Left forelimb (tissue), 1 donor: ENCODE measurements around the gene CRISPLD2.
A peak's percentile ranks its signal among the peaks of the same experiment; 100 is the strongest.

Source experiments
- DNase-seq: peaks from one replicate; pipeline ENCODE4 v3.0.0-alpha.2; 2018; ENCODE audit warnings: low spot score

CRISPLD2 gene

DNA sequence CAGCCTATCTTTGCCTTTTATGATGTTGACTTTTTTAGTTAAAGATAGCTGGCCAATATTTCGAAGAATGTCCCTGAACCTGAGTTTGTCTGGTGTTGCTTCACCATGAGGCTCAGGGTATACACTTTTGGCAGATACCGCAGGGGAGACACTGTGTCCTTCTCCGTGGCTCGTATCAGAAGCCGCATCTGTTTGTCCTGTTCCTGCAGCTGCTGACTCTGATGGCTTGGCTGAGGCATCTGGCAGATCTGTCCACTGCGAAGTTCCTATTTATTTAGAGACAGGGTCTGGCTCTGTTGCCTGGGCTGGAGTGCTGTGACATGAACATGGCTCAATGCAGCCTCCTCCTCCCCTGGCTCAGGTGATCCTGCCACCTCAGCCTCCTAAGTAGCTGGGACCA lies 93.5 kb downstream of the CRISPLD2 start:
- DNase-seq, result no peak

DNA sequence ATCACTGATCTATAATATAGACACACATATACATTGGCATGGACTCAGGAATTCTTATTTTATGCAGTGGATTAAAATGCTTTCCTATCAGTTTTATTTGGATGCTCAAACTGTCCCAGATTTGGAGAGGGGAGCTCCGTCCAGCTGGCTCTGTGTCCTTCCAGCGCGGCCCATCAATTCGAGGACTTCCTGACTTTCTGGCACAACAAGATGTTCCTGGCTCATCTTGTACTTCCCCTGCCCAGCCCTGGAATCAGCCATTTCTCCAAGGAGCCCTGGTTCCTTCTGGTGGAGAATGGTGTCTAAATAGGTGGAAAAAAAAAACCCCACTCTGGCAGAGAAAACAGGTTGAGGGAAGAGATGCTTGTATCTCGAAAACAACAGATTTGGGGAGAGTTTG lies 94.5 kb downstream of the CRISPLD2 start:
- no peak for DNase-seq

DNA sequence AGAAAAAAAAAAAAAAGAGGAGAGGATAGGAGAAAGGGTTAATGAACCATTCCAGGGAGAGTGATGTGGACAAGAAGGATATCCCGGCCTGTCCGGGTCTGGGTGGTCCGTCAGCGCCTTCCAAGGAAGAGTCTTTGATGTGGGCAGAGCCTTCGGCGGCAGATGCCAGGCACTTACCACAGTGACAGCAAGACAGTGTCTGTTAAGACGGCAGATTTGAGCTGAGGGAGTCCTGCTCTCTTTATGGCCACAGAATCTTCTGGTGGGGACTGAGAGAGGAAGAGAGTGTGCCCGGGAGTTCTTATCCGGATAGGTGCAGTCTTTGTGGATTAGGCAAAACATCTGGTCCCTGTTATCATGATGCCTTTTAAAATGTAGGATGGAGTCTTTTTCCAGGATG lies 96.4 kb downstream of the CRISPLD2 start:
- DNase-seq, result no peak

DNA sequence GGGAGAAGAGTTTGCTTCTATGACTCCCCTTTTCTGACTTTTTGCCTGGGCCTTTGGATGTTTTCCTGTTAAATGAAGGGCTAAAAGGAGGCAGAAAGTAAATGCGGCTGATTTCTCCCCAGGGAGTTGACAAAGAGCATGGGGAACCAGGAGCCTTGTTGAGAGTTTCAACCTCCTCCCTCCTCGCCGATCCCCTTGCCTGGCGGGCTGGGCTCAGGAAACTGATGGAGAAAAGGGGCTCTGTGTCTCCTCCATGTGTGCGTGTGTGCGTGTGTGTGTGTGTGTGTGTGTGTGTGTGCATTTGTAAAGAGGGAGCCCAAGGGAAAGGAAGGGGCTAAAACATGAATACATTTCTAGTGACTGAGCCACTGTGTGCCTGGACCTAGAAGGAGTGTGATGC lies 97.1 kb downstream of the CRISPLD2 start:
- DNase-seq, result no peak

DNA sequence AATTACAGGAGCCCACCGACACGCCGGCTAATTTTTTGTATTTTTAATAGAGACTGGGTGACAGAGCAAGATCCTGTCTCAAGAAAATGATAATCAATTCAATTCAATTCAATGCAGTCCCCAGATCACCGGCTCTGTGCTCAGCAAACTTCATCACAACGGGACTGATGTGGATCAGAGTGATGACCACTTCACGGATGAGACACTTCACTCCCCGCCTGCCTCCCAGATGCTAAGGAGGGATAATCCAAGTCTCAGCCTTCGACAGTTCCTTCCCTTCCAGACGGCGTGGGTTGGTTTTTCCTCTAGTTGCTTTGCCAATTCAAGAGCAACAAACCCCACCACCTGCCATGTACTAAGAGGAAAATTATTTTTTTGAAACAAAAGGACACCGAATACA lies 97.7 kb downstream of the CRISPLD2 start:
- DNase-seq, result no peak

DNA sequence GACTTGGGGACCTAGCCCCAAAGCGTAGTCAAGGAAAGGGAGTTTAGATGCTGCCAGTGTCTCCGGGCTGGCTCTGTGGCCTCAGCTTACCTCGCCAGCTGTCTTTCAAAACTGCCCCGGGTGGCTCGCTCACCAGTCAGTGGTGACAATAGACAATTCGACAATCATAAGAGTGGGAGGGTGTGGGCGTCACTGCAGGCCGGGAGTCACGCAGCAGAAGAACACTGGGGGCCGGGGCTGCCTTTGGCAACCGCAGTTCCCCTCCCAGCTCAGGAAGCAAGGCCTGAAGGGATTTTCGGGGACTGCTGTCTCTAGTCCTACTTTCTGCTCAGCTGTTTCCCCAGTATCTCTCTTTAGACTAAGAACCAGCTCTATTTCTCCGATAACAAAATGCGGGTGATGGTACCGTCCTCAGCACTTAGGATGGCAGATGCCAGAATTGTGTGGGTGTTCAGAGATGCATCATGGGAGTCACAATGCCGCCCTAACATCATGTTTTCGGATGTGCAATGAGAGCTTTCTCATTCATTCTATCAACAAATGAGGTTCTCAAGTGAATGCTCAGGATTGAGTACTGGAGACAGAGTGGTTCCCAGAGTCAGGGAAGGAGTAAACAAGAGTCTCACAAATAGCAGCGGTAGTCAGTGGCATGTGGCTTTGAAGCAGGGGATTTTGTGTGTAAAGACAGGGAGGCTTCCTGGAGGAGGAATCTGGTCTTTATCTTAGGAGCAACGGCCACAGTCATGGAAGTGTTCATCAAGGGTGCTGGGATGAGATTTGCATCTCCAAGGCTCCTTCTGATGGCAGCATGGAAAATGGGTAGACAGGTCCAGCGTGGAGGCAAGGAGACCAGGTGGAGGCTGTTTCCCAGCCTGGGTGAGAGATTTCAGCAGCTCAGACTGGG lies 98.5 kb downstream of the CRISPLD2 start:
- no peak for DNase-seq

DNA sequence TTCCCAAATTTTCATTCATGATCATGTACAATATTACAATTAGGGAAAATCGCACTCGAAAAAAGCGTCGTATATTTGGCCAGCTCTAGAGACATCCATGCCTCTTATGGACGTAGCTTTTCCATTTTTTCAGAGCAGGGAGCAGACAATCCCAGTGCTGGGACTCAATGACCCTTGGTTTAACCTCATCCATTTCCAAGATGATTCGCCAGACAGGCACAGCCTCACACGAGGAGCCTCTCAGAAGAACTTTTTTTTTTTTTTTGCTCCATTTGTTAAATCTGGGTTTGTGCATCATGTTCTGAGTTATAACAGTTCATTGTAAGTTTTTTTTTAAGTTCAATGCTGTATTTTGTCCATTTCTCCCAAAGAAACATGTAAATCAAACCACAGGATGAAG lies 99.5 kb downstream of the CRISPLD2 start:
- DNase-seq, result no peak

DNA sequence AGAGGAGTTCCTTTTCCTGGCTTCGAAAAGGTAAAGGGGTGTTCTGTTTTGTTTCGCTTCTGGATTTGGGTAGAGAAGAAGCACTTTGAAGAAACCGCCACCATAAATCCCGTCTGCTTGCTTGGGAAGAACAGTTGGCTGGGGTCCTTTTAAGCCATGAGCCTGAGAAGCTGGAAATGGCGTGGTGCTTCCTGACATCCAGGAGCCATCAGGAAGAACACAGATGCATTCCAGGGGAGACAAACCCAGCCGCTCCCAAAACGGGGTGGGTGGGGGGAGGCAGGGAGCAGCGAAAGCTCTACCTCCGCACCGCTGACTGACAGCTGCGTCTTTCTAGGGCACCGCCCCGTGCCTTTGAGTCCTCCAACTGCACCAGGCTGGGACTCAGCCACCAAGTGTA lies 99.9 kb downstream of the CRISPLD2 start:
- no peak for DNase-seq

DNA sequence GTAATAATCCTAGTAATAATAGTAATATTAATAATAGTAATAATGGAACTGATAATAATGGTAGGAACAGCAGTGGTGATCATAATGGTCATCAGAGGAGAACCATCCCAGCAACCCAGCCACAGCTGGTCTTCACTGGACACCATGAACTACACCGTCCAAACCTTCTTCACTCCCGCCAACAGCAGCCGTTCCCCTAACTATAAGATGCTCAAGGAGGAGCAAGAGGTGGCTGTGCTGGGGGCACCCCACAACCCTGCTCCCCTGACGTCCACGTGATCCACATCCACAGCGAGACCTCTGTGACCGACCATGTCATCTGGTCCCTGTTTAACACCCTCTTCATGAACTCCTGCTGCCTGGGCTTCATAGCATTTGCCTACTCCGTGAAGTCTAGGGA lies 100.5 kb downstream of the CRISPLD2 start:
- no peak for DNase-seq

DNA sequence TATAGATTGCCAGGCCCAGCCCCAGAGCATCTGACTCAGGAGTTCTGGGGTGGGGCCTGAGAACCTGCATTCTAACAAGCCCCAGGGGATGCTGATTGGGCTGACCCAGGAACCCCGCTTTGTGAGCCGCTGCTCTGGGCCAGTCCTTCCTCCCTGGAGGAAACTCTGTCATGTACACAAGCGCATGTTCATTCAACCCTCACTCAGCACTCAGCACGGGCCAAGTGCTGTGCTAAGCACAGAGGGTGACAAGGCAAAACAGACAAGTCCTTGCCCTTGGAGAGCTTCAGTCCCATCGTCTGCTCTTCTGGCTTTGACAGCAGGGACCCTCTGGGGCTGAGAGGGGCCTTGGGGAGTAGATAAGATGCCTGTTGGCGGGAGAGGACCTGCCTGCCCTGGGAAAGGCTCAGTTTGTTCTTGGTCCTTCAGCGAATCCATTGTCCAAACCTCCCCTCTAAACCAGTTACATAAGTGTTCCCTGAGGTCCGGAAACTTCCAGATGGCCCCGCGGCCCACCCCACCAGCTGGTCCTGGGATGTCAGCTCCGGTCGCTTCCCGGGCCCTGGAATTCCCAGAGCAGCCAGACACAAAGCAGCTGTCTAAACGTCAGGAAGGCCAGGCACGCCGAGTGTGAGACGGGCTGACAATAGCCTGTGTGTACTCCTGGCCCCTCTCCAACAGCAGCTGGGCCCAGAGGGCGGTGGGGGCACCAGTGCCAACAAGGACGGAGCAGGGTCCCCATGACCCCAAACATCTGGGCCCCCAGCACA lies 102.8 kb downstream of the CRISPLD2 start:
- DNase-seq, result peak; percentile 89

DNA sequence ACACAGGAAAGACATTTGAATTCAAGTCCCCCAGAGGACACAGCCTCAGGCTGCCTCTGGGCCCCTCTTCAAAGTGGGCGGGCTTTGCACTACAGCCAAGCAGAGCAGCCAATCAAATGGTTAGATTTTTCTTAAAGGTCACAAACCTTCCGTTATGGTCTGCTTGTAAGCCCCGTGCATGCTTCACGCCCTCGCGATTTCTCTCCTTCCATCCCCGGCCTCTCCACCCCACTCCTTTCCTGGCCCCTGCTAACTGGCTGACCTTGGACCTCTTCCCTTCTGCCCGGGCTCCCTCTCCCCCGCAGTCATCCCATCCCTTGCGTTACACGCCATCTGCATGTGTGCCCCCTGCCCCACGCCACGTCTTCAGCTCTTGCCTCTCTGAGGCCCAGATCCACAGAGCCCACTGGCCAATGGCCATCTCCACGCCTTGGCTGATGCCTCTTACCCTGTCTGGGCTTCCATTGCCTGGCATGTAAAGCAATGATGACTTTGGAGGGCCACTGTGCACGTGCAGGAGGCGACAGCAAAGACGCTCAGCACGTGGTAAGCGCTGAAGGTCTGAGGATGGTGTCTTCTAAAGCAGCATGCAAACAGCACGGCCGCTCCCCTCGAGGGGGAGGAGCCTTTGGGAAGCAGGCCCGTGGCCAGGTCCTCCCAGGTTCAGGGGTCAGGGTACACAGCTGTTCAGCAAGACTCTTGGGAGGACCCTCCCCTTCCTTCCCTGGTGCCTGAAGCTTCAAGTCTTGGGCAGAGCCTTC lies 104.7 kb downstream of the CRISPLD2 start:
- peak; percentile 80 for DNase-seq

DNA sequence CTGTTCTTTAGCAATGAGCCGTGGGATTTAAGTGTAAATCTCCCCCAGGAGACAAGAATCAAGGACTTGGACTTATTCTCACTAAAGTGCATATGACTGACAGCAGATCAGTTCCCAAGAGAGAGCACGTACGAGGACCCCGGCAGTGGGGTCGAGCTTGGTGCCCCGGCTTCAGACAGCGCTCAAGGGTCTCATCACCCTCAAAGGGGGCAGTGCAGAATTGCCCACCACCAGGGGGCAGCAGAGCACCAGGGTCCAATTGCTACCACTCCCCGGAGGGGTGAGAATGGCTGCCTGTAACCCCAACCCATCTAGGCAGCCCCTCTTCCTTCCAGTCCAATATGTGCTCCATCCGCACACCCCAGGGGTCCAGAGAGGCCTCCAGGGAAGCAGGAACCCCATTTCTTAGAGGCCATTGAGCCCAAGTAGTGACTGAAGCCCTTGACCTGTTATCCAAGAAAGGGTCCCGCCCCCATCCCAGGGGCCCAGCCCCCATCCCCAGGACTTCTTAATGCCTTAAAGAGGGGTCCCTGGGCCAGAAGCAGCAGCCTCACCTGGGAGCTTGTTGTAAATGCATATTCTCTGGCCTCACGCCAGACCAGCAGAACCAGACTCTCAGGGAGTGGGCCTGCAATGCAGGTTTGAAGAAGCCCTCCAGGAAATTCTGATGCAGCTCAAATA lies 105.4 kb downstream of the CRISPLD2 start:
- DNase-seq, result no peak

DNA sequence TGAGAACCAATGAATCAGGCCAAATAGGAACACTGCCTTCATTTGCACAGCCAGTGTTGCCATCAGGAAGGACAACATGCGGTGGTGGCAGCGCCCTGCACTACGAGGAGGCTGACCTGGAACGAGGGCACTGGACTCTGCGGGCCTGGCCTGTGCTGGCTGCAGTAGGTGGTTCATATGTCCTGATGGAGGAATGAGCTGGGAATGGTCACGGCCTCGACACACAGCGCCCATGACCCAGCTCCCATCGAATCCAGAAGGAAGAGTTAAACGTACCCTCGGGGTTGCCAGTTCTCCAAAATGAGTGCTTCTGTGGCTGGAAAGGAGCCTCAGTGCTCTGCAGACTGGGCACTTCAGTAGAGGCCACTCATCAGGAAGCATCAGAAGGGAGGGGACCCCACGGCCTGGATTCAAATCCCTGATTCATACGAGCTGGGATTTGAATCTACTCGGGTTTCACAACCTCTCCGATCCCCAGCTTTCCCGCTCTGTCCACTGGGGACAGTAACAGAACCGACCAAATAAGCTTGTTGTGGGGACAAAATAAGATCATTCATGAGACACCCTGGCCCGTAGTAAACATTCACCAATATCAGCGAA lies 106.1 kb downstream of the CRISPLD2 start:
- DNase-seq, result no peak

DNA sequence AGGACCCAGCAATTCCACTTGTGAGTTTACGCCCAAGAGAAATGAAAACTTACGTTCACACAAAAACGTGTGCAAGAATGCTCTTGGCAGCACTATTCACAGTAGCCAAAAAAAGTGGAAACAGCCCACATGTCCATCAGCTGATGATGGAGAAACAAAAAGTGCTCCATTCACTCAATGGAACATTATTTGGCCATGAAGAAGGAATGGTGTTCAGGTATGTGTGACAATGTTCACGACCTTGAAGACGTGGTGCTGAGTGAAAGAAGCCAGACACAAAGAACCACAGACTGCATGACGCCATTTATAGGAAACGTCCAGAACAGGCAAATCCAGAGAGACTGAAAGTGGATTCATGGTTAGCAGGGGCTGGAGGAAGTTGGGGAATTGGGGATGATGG lies 106.7 kb downstream of the CRISPLD2 start:
- no peak for DNase-seq

DNA sequence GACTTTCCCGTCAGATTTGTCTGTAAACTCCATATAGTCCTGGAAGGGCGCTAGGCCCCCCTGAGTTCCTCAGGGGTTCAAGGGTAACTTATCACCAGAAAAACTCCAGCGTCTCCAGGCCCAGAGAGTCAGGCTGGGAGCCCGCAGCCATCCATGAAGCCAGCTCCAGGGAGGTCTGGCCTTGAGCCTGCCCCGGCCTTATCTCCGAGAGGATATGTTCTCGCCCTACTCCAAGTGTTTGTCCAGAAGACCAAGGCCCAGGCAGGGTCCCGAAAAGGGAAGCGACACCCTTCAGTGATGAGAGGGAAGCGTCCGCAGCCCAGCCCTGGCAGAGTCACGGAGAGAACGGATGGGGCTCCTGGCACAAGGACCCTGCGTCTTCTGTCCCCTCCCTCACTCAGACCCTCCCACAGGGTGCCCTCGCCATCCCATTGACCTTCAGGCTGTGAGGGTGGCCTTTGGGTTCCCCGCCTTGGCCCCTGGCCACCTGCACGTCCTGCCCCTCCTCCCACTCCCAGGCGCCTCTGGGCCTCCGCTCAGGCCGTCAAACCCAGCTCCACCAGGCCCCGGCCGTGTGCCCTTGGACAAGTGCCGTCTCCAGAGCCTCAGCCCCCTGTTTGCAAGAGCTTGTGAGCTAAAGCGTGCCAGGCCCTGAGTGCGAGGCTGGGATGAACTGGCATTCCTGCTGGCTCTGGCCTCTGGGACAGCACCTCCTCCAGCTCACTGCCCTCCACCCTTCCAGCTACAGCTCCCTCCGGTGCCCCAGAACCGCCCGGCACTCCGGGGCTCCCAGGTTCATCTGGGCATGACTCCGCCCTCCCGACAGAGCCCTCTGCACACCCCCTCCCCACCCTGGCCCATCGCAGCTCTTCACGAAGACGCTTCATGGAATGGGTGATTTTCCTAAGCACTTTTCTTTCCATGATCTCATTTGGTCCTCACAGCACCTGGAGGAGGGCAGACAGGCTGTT lies 108.1 kb downstream of the CRISPLD2 start:
- no peak for DNase-seq

DNA sequence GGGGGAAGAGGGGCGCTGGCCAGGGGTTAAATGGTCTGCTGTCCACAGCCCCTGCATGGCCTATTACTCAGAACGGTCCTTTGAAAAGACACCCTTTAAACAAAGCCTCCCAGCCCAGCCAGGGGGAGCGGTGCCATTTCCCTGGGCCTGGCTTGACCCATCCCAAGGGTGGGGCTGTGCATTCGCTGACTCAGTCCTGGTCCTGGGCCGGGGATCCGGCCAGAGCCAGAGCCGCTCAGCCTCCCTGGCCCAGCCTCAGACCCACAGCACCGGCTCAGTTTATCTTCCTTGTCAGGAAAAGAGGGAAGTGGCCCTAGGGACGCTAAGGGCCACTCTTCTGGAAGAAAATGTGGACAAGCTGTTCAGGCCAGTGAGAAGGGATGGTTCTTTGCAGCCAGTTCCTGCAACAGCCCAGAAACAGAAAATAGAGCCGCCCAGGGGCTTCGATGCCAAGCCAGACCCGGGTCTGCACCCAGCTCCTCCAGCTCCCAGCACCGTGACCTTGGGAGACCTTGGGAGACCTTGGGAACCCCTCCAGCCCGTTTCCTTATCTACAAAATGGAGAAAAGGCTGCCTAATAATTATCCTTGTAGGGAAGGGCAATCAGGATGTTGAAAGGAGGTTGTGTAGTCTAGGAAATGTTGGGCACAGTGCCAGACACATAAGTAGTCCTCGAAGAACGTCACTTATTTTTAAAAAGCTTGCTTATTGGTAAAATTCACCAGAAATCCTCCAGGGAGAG lies 109.1 kb downstream of the CRISPLD2 start:
- no peak for DNase-seq

DNA sequence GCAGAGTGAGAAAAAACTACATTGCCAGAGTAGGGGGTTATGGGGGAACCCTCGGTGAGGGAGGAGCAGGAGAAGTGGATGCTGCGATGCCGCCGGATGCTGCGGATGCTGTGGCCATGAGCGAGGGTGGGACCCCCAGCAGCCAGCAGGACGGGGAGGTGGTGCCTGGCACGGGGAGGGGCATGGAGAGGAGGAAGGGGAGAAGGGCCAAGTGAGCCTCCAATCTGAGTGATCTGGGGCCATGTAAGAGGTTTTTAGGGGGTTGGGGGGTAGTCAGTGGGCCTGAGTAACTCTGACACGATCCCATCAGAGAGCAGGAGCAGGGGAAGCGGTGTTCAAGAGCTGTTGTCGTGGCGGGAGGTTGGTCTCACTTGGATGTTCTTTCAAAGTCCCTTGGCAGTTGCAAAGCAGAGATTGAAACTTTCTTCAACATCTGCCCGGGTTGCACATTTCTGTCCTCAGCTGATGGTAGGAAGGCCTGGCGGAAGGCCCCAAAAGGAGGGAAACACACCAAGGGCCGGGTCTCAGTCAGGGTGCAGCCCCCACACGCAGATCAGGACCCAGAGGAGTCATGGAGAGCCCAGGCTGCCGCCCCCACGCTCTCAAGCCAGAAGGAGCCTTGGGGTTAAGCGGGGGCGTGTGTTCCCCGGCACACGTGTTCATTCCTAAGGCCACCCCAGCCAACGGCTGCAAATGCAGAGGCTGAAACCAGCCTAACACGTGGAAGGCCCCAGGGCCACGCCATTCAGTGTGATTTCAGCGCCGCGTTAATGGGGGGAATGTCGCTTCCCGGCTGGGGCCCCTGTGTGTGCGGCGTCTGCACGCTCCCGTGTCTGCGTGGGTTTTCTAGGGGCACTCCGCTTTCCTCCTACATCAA lies 109.9 kb downstream of the CRISPLD2 start:
- no peak for DNase-seq

DNA sequence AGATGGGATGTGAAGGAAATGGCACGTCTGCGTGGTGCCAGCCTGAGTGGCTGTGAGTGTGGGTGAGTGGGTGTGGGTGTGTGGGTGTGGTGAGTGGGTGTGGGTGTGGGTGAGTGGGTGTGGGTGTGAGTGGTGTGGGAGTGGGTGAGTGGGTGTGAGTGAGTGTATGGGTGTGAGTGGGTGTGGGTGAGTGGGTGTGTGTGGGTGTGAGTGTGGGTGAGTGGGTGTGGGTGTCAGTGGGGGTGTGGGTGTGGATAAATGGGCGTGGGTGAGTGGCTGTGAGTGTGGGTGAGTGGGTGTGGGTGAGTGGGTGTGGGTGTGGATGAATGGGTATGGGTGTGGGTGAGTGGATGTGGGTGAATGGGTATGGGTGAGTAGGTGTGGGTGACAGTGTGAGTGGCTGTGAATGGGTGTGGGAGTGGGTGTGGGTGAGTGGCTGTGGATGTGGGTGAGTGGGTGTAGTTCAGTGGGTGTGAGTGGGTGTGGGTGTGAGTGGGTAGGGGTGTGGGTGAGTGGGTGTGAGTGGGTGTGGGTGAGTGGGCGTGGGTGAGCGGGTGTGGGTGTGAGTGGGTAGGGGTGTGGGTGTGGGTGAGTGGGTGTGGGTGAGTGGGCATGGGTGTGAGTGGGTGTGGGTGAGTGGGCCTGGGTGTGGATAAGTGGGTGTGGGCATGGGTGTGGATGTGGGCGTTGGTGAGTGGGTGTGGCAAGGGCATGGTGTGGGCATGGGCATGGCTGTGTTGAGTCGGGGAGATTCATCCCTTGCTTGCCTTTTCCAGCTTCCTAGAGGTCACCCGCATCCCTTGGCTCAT lies 110.7 kb downstream of the CRISPLD2 start:
- no peak for DNase-seq
